A549 (cell line): Measurements from ENCODE around the gene STAT4. TPM values are rescaled to one million over a fixed set of nuclear protein-coding genes. Genes with fewer than 3 reads are reported as not detected.

Experiments
- ATAC-seq, 2 experiments: fragments of 200-7000 bp in 1 of 2; fragments of >200 bp in 1 of 2; cut with Nextera tagmentation in 1 of 2; cut with Tn5 transposase in 1 of 2; 3 replicates each; pipeline versions ENCODE4 v1.8.0 to v1.9.1; 2018 to 2020; ENCODE audit warnings: mild to moderate bottlenecking in 1 of 2, moderate library complexity in 1 of 2
- CTCF ChIA-PET: fragments of 300-600 bp; sonication (Branson Sonifier 250); formaldehyde crosslinking; extraction: SDS; loops from one replicate; lab custom pipeline; 2021; ENCODE audit warnings: antibody characterized with exemption, inconsistent platforms; lab: Yijun Ruan, JAX
- POLR2A ChIA-PET: fragments of 350-600 bp; formaldehyde crosslinking; extraction: SDS; loops from one replicate; lab custom pipeline; 2021; ENCODE audit warnings: antibody characterized with exemption, inconsistent platforms; lab: Yijun Ruan, JAX
- DNase-seq, 2 experiments: peaks; one replicate each; pipeline versions ENCODE4 v3.0.0 to v3.0.0-alpha.2; 2011 to 2016; ENCODE audit warnings: low read depth in 1 of 2, low spot score in 1 of 2
- FAIRE-seq: peaks from 2 replicates; lab custom pipeline; 2011; peaks lifted over from hg19 to GRCh38; lab: Jason Lieb, UNC
- H3K27ac ChIP-seq, 2 experiments: fragments of >200 bp; sonication (Bioruptor Twin); formaldehyde crosslinking; 3 replicates each; pipeline ENCODE4 v1.5.1; 2016 to 2017
- H3K4me1 ChIP-seq: fragments of >200 bp; sonication (Bioruptor Twin); formaldehyde crosslinking; 3 replicates; pipeline ENCODE4 v1.6.1; 2016
- H3K4me2 ChIP-seq: fragments of >200 bp; sonication (Bioruptor Twin); formaldehyde crosslinking; 3 replicates; pipeline ENCODE4 v1.6.1; 2016
- H3K4me3 ChIP-seq: fragments of >200 bp; sonication (Bioruptor Twin); formaldehyde crosslinking; 3 replicates; pipeline ENCODE4 v1.5.1; 2016
- H3K9me3 ChIP-seq: fragments of >200 bp; sonication (Bioruptor Twin); formaldehyde crosslinking; 3 replicates; pipeline ENCODE4 v1.6.1; 2016
- BHLHE40 ChIP-seq: IDR thresholded peaks from 2 replicates; pipeline ENCODE4 v1.6.1; 2012; ENCODE audit warnings: low read depth, low read length, inconsistent platforms
- CEBPB ChIP-seq, 2 experiments: fragments of >200 bp in 1 of 2; sonication (Bioruptor Twin) in 1 of 2; formaldehyde crosslinking in 1 of 2; IDR thresholded peaks; 2 replicates each; pipeline ENCODE4 v1.6.1; 2012 to 2016
- E2F6 ChIP-seq: IDR thresholded peaks from 2 replicates; pipeline ENCODE4 v1.6.1; 2012; ENCODE audit warnings: low read depth, borderline replicate concordance
- EP300 ChIP-seq, 2 experiments: fragments of >200 bp; sonication (Bioruptor Twin); formaldehyde crosslinking; IDR thresholded peaks; 2 replicates in 1 of 2; 3 replicates in 1 of 2; pipeline ENCODE4 v1.6.1; 2016 to 2017
- ESRRA ChIP-seq: fragments of 150-350 bp; IDR thresholded peaks from 2 replicates; pipeline ENCODE4 v1.6.1; 2014; ENCODE audit warnings: mild to moderate bottlenecking, low read length, borderline replicate concordance
- FOSB ChIP-seq: fragments of 250-450 bp; sonication (Bioruptor Pico); IDR thresholded peaks from 2 replicates; pipeline ENCODE4 v1.5.0; 2020; ENCODE audit warnings: mild to moderate bottlenecking, moderate library complexity
- FOSL2 ChIP-seq, 2 experiments: fragments of 450-650 bp in 1 of 2; fragments of >200 bp in 1 of 2; sonication (Bioruptor Twin) in 1 of 2; formaldehyde crosslinking; IDR thresholded peaks; 2 replicates each; pipeline versions ENCODE4 v1.5.0 to v1.6.1; 2016 to 2020; ENCODE audit warnings: mild to moderate bottlenecking in 1 of 2, moderate library complexity in 1 of 2
- FOXS1 ChIP-seq: fragments of 250-450 bp; sonication (Bioruptor Pico); IDR thresholded peaks from 2 replicates; pipeline ENCODE4 v1.5.0; 2020; ENCODE audit warnings: mild to moderate bottlenecking, moderate library complexity
- HMGXB4 ChIP-seq: fragments of 250-450 bp; sonication (Bioruptor Pico); IDR thresholded peaks from 2 replicates; pipeline ENCODE4 v1.5.0; 2021; ENCODE audit warnings: mild to moderate bottlenecking, moderate library complexity, borderline replicate concordance
- HOXB5 ChIP-seq: fragments of 250-450 bp; sonication (Bioruptor Pico); IDR thresholded peaks from 2 replicates; pipeline ENCODE4 v1.5.0; 2020; ENCODE audit warnings: mild to moderate bottlenecking, moderate library complexity
- JUN ChIP-seq, 2 experiments: fragments of >200 bp; sonication (Bioruptor Twin); formaldehyde crosslinking; IDR thresholded peaks; 2 replicates in 1 of 2; 3 replicates in 1 of 2; pipeline ENCODE4 v1.6.1; 2016 to 2017
- JUNB ChIP-seq: fragments of >200 bp; sonication (Bioruptor Twin); formaldehyde crosslinking; IDR thresholded peaks from 2 replicates; pipeline ENCODE4 v1.6.1; 2016
- KDM1A ChIP-seq: fragments of 200-600 bp; sonication (generic); IDR thresholded peaks from 2 replicates; pipeline ENCODE4 v1.6.1; 2016; ENCODE audit warnings: low read depth, mild to moderate bottlenecking
- MAFK ChIP-seq: fragments of 450-650 bp; IDR thresholded peaks from 2 replicates; pipeline ENCODE4 v1.6.1; 2014; ENCODE audit not compliant: partially characterized antibody
- MAZ ChIP-seq: fragments of 150-350 bp; IDR thresholded peaks from 2 replicates; pipeline ENCODE4 v1.6.1; 2014; ENCODE audit warnings: antibody characterized with exemption, low read depth, low read length, borderline replicate concordance
- NR3C1 ChIP-seq: fragments of >200 bp; sonication (Bioruptor Twin); formaldehyde crosslinking; IDR thresholded peaks from 3 replicates; pipeline ENCODE4 v1.6.1; 2017
- POLR2A ChIP-seq: IDR thresholded peaks from 2 replicates; pipeline ENCODE4 v1.6.1; 2012; ENCODE audit warnings: mild to moderate bottlenecking, low read length
- POLR2AphosphoS2 ChIP-seq: conservative IDR thresholded peaks from 2 replicates; pipeline ENCODE4 v1.6.1; 2012; ENCODE audit warnings: low read length, improper control_type of control experiment, inconsistent platforms
- RARB ChIP-seq: fragments of 250-450 bp; sonication (Bioruptor Pico); IDR thresholded peaks from 2 replicates; pipeline ENCODE4 v1.8.0; 2021; ENCODE audit warnings: mild to moderate bottlenecking, moderate library complexity
- RNF2 ChIP-seq: fragments of 200-600 bp; sonication (generic); IDR thresholded peaks from 2 replicates; pipeline ENCODE4 v1.6.1; 2016; ENCODE audit warnings: low read depth, mild to moderate bottlenecking, antibody characterized with exemption, moderate library complexity, borderline replicate concordance
- SREBF2 ChIP-seq: fragments of 450-650 bp; IDR thresholded peaks from 2 replicates; pipeline ENCODE4 v1.6.1; 2014; ENCODE audit warnings: mild to moderate bottlenecking, moderate library complexity
- TP53 ChIP-seq: fragments of 250-450 bp; sonication (Bioruptor Pico); IDR thresholded peaks from 2 replicates; pipeline ENCODE4 v1.5.0; 2021; ENCODE audit warnings: mild to moderate bottlenecking, moderate library complexity
- ZFP36 ChIP-seq: fragments of 450-650 bp; IDR thresholded peaks from 2 replicates; pipeline ENCODE4 v1.6.1; 2014; ENCODE audit warnings: borderline replicate concordance; ENCODE audit not compliant: partially characterized antibody
- WGBS: methylation state at CpG from one replicate; pipeline ENCODE4 v1.1.6; 2017; ENCODE audit errors: missing lambda C conversion rate; 5-methylcytosine and 5-hydroxymethylcytosine counted together
- polyA plus RNA-seq, 4 experiments: library from polyadenylated mRNA; depleted of rRNA in 3 of 4; stranded (reverse); fragments of >200 nt; fragmentation: RNase III in 1 of 4; extraction: RNeasy Plus Mini Kit Qiagen cat#74134 plus additional on column Dnase treatment in 1 of 4; gene quantifications; 2 replicates in 3 of 4; 3 replicates in 1 of 4; pipeline ENCODE4 v1.2.3, GENCODE V29; 2011 to 2017
- TF ChIP-seq, protein P1 (sequence below): fragments of >200 bp; sonication (Bioruptor Twin); formaldehyde crosslinking; IDR thresholded peaks from 3 replicates; pipeline ENCODE4 v1.6.1; 2016

STAT4 gene
- polyA plus RNA-seq, 2 of the 4 experiments (the other 2 are of a cell fraction): 11.6 to 34.4 TPM

DNA sequence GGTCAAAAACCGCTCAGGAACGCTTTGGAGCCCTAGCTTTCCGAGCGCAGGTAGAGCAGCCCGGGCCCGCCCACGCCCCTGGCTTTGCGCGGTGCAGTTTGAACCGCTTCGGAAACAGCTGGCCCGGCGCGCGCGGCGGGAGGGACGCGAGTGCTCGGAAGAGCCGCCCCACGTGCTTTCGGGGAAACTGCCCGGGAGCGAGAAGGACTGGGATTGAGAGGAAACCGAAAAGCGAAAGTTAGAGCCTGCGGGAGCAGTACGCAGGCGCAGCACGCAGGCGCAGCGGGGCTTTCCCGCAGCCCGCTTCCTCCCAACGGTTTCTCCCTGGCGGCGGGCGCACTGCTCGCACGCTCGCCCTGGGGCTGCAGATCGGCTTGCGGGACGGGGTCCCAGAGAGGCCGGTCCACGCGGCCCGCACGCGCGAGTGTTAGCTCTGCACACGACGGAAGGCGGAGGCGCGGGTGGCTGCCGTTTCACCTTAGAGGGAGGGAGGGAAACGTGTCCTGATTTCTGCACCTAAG is 130.5 kb downstream of the STAT4 start (continued):
- TF ChIP-seq HOXB5 (CRISPR knock-in tag): 0 out of 2 replicates have a peak, but pooled peaks have one; percentile 13
- peak; percentile 88 to 97 for TF ChIP-seq JUN (IDR thresholded peaks at IDR 0.05)
- no peak for TF ChIP-seq SREBF2
- TF ChIP-seq ESRRA: no peak
- TF ChIP-seq RARB (CRISPR knock-in tag): 0 out of 2 replicates have a peak, but pooled peaks have one; percentile 35
- TF ChIP-seq ZFP36: no peak
- TF ChIP-seq NR3C1: no peak
- peak; percentile 90 for TF ChIP-seq POLR2A
- TF ChIP-seq FOSB (CRISPR knock-in tag): no peak
- TF ChIP-seq, all 56 proteins: peak for 20

DNA sequence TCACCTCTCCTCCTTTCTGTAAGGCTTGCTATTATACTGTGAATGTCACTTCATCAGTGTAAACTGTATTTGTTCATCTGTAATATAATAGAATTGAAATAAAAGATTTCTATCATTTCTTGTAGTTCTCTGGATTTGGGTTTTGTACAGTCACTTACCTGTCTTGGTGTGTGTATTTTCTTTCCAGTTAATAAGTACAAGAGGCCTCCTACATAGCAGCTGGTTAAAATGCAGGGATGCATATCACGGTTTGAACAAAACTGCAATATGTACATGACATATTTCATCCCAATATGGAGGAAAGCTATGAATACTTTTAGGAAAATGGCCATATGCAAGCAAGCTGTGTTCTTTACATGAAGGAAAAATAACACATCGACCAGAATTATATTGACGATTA is 131.4 kb downstream of the STAT4 start:
- ATAC-seq: no peak
- ChIA-PET CTCF (interaction anchor here (1.0 kb wide), 1 partner anchor 33 kb away, joined by 3 read pairs; no protein-coding TSS in a partner anchor), POLR2A (interaction anchor here (1.1 to 2.5 kb wide), 5 partner anchors 20 to 136 kb away, joined by 3 to 24 read pairs (median 8); no protein-coding TSS in a partner anchor)
- Histone ChIP-seq H3K27ac (peak overlapping the region; percentile 24 to 99; a peak in 3 of 6 replicates), H3K4me3 (no peak overlapping the region), H3K9me3 (no peaks in the 10 kb centered on the region), H3K4me2 (peak overlapping the region; percentile 98), H3K4me1 (peaks cover 40% of the 10 kb centered on the region)
- WGBS: 81% methylated on average over 3 of the region's 3 CpGs
- FAIRE-seq: no peak
- TF ChIP-seq E2F6 (no peak), NR3C1 (no peak), BHLHE40 (no peak), EP300 (IDR thresholded peaks at IDR 0.05) (no peak), RNF2 (no peak), CEBPB (IDR thresholded peaks at IDR 0.05) (no peak), FOXS1 (CRISPR knock-in tag) (no peak), JUNB (no peak), MAFK (no peak), POLR2AphosphoS2 (no peak), FOSL2 (IDR thresholded peaks at IDR 0.05) (no peak), FOSL2 (CRISPR knock-in tag; IDR thresholded peaks at IDR 0.05) (no peak), KDM1A (no peak), MAZ (no peak), HMGXB4 (CRISPR knock-in tag) (no peak), TP53 (CRISPR knock-in tag) (no peak)
- TF ChIP-seq, protein P1, sequence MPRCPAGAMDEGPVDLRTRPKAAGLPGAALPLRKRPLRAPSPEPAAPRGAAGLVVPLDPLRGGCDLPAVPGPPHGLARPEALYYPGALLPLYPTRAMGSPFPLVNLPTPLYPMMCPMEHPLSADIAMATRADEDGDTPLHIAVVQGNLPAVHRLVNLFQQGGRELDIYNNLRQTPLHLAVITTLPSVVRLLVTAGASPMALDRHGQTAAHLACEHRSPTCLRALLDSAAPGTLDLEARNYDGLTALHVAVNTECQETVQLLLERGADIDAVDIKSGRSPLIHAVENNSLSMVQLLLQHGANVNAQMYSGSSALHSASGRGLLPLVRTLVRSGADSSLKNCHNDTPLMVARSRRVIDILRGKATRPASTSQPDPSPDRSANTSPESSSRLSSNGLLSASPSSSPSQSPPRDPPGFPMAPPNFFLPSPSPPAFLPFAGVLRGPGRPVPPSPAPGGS: no peak
- DNase-seq: no peak
